Neural crest cell (in vitro differentiated cells): Measurements from ENCODE around the gene ABCB4. TPM values are rescaled to one million over a fixed set of nuclear protein-coding genes. Genes with fewer than 3 reads are reported as not detected.

ENCODE experiments used
- DNase-seq: peaks from one replicate; pipeline ENCODE4 v3.0.0; 2021; ENCODE audit warnings: low read depth, mixed read lengths, low spot score
- H3K27ac Mint-ChIP-seq: one replicate; pipeline ENCODE4 v1.8.0; 2021; ENCODE audit warnings: mild to moderate bottlenecking, mixed read lengths; ENCODE audit not compliant: unreplicated experiment
- H3K27me3 Mint-ChIP-seq: 2 replicates; pipeline ENCODE4 v1.8.0; 2021; ENCODE audit warnings: low read depth, mild to moderate bottlenecking, mixed read lengths
- H3K36me3 Mint-ChIP-seq: 2 replicates; pipeline ENCODE4 v1.8.0; 2021; ENCODE audit warnings: low read depth, mild to moderate bottlenecking, mixed read lengths
- H3K4me1 Mint-ChIP-seq: 2 replicates; pipeline ENCODE4 v1.8.0; 2021; ENCODE audit warnings: mixed read lengths
- H3K4me3 Mint-ChIP-seq: one replicate; pipeline ENCODE4 v1.8.0; 2021; ENCODE audit warnings: mild to moderate bottlenecking, mixed read lengths
- H3K9me3 Mint-ChIP-seq: 2 replicates; pipeline ENCODE4 v1.8.0; 2021; ENCODE audit warnings: mixed read lengths
- CTCF ChIP-seq: fragments of 200-600 bp; sonication (generic); conservative IDR thresholded peaks from 2 replicates; pipeline ENCODE4 v1.5.0; 2021; ENCODE audit warnings: antibody characterized with exemption, mild to moderate bottlenecking
- total RNA-seq: library from RNA; stranded (reverse); gene quantifications from 2 replicates; pipeline ENCODE4 v1.2.1, GENCODE V29; 2021

ABCB4 gene
- total RNA-seq, 1 donor from 2014 or later, result 5.8 TPM

GRCh38 chr7:87505557-87506245, 30.2 kb upstream of the ABCB4 start:
- Mint-ChIP-seq H3K27ac (no peak overlapping the region), H3K9me3 (no peaks in the 10 kb centered on the region), H3K27me3 (no peaks in the 10 kb centered on the region), H3K4me1 (peaks cover 16% of the 10 kb centered on the region), H3K4me3 (no peak overlapping the region), H3K36me3 (peaks cover 3% of the 10 kb centered on the region)
- TF ChIP-seq CTCF, result no peak
- DNase-seq, result no peak

GRCh38 chr7:87505122-87505521, 29.6 kb upstream of the ABCB4 start:
- H3K27ac Mint-ChIP-seq, result no peak overlapping the region
- peaks cover 16% of the 10 kb centered on the region for H3K4me1 Mint-ChIP-seq
- TF ChIP-seq CTCF, result no peak
- no peak for DNase-seq
- H3K9me3 Mint-ChIP-seq, result no peaks in the 10 kb centered on the region
- no peak overlapping the region for H3K4me3 Mint-ChIP-seq
- peaks cover 4% of the 10 kb centered on the region for H3K36me3 Mint-ChIP-seq
- H3K27me3 Mint-ChIP-seq, result no peaks in the 10 kb centered on the region

GRCh38 chr7:87499494-87499893, 24.0 kb upstream of the ABCB4 start:
- Mint-ChIP-seq H3K27me3 (no peaks in the 10 kb centered on the region), H3K9me3 (no peaks in the 10 kb centered on the region), H3K36me3 (peaks cover 4% of the 10 kb centered on the region), H3K4me3 (no peak overlapping the region), H3K4me1 (peaks cover 36% of the 10 kb centered on the region), H3K27ac (peak overlapping the region; percentile 36)
- no peak for DNase-seq
- no peak for TF ChIP-seq CTCF

- DNase-seq, result no peak
- Mint-ChIP-seq H3K27me3 (no peaks in the 10 kb centered on the region), H3K27ac (peak overlapping the region; percentile 59), H3K4me3 (no peak overlapping the region), H3K36me3 (peaks cover 4% of the 10 kb centered on the region), H3K9me3 (no peaks in the 10 kb centered on the region), H3K4me1 (peaks cover 36% of the 10 kb centered on the region)
- TF ChIP-seq CTCF, result no peak
Observed at GRCh38 chr7:87498893-87499292, 23.4 kb upstream of the ABCB4 start.

- no peak overlapping the region for H3K4me3 Mint-ChIP-seq
- H3K4me1 Mint-ChIP-seq, result peaks cover 36% of the 10 kb centered on the region
- TF ChIP-seq CTCF, result no peak
- no peak overlapping the region for H3K27ac Mint-ChIP-seq
- peaks cover 4% of the 10 kb centered on the region for H3K36me3 Mint-ChIP-seq
- DNase-seq, result no peak
- H3K27me3 Mint-ChIP-seq, result no peaks in the 10 kb centered on the region
- no peaks in the 10 kb centered on the region for H3K9me3 Mint-ChIP-seq
Observed at GRCh38 chr7:87497482-87497881, 22.0 kb upstream of the ABCB4 start.
